Right lobe of liver (tissue), 4 donors: Measurements from ENCODE around the gene GPAT3.

Experiments
- POLR2A ChIP-seq: fragments of 450-650 bp; IDR thresholded peaks from one replicate; pipeline ENCODE4 v1.6.1; 2017; ENCODE audit warnings: antibody characterized with exemption, mild to moderate bottlenecking
- TF ChIP-seq, protein P1 (sequence below), 4 donors: fragments of 200-600 bp in 3 of 4; fragments of 450-650 bp in 1 of 4; IDR thresholded peaks; one replicate each; pipeline versions ENCODE4 v1.5.1 to v1.8.0; 2016 to 2022; ENCODE audit warnings: antibody characterized with exemption in 4 of 4, mild to moderate bottlenecking in 2 of 4
- donor health status: DM: no; HTN: no; CAD: no.
- donor health status: DM: no; HTN: no; CAD: no.
- donor health status: DM: no; HTN: yes; CAD: no.

GRCh38 chr4:83486457-83487129 lies 49.3 kb upstream of the GPAT3 start:
- TF ChIP-seq, protein P1, sequence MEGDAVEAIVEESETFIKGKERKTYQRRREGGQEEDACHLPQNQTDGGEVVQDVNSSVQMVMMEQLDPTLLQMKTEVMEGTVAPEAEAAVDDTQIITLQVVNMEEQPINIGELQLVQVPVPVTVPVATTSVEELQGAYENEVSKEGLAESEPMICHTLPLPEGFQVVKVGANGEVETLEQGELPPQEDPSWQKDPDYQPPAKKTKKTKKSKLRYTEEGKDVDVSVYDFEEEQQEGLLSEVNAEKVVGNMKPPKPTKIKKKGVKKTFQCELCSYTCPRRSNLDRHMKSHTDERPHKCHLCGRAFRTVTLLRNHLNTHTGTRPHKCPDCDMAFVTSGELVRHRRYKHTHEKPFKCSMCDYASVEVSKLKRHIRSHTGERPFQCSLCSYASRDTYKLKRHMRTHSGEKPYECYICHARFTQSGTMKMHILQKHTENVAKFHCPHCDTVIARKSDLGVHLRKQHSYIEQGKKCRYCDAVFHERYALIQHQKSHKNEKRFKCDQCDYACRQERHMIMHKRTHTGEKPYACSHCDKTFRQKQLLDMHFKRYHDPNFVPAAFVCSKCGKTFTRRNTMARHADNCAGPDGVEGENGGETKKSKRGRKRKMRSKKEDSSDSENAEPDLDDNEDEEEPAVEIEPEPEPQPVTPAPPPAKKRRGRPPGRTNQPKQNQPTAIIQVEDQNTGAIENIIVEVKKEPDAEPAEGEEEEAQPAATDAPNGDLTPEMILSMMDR (IDR thresholded peaks at IDR 0.05): no peak
- TF ChIP-seq POLR2A: no peak
